WERI-Rb-1 (cell line): ENCODE measurements around the gene RIC3.

Source experiments
- DNase-seq: peaks from one replicate; pipeline ENCODE4 v3.0.0-alpha.2; 2020
- H3K27ac ChIP-seq: fragments of 250-450 bp; sonication (Bioruptor Pico); 2 replicates; pipeline ENCODE4 v1.5.1; 2020; ENCODE audit warnings: mild to moderate bottlenecking, moderate library complexity
- H3K27me3 ChIP-seq: fragments of 250-450 bp; sonication (Bioruptor Pico); 2 replicates; pipeline ENCODE4 v1.5.1; 2021; ENCODE audit warnings: mild to moderate bottlenecking, low read depth, moderate library complexity; ENCODE audit not compliant: insufficient read depth, severe bottlenecking
- H3K36me3 ChIP-seq: fragments of 250-450 bp; sonication (Bioruptor Pico); 2 replicates; pipeline ENCODE4 v1.5.1; 2020; ENCODE audit warnings: mild to moderate bottlenecking, moderate library complexity
- H3K4me3 ChIP-seq: 2 replicates; pipeline ENCODE4 v1.5.1; 2011; ENCODE audit warnings: low read depth, mild to moderate bottlenecking, control low read depth, low read length
- H3K9me3 ChIP-seq: fragments of 250-450 bp; sonication (Bioruptor Pico); 2 replicates; pipeline ENCODE4 v1.5.1; 2021; ENCODE audit warnings: mild to moderate bottlenecking, moderate library complexity; ENCODE audit not compliant: severe bottlenecking
- CTCF ChIP-seq: IDR thresholded peaks from 2 replicates; pipeline ENCODE4 v1.5.1; 2011; ENCODE audit warnings: low read depth, mild to moderate bottlenecking, control low read depth, inconsistent platforms, low read length

RIC3 gene

GRCh38 chr11:8207080-8208000 lies 38.5 kb upstream of the RIC3 start:
- no peak for TF ChIP-seq CTCF
- H3K9me3 ChIP-seq = no peaks in the 10 kb centered on the region
- no peaks in the 10 kb centered on the region for H3K27me3 ChIP-seq
- no peak overlapping the region for H3K4me3 ChIP-seq
- no peak for DNase-seq
- no peak overlapping the region for H3K27ac ChIP-seq
- no peaks in the 10 kb centered on the region for H3K36me3 ChIP-seq

DNA sequence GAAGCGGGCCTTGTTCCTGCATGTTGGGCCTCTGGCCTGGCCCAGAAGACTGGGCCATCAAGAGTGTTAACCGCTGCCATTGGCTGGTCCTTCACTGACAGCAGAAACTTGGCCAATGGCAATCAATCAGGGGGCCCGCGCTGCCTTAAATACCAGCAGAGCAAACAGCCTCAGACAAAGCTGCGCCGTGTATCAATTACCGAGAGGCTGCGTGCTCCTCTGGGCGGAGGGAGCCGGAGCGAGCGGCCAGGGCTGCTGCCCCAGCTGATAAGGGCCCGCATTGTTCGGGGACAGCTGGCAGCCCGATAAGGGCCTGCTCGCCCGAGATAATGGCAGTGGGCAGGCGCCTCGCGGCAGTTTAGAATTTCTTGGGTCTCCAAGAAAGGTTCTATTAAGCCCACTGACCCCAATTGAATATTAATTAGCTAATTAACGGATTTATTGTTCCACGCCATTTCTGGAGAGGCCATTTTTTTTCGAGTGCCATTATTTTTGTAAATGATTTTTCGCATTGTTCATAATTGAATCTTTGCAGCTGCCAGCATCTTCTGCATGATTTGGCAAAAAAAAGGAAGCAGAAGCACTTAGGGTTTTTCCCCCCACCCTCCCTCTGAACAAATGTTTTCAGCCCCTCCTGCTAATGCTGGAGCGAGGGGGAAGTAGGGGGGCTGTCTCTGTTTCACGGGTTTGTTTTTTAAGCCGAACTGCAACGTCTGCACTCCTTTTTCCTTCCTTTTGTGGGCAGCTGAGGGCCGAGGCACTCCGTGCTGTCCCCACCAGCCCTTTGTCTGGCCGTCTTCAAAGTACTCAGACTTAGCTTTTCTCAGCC lies 37.6 kb upstream of the RIC3 start:
- Histone ChIP-seq H3K9me3 (no peaks in the 10 kb centered on the region), H3K36me3 (no peaks in the 10 kb centered on the region), H3K27me3 (no peaks in the 10 kb centered on the region), H3K4me3 (no peak overlapping the region), H3K27ac (no peak overlapping the region)
- no peak for DNase-seq
- TF ChIP-seq CTCF = no peak

GRCh38 chr11:8205566-8205965 lies 36.7 kb upstream of the RIC3 start:
- no peak for DNase-seq
- Histone ChIP-seq H3K27me3 (no peaks in the 10 kb centered on the region), H3K27ac (no peak overlapping the region), H3K4me3 (no peak overlapping the region), H3K36me3 (no peaks in the 10 kb centered on the region), H3K9me3 (no peaks in the 10 kb centered on the region)
- TF ChIP-seq CTCF = no peak

DNA sequence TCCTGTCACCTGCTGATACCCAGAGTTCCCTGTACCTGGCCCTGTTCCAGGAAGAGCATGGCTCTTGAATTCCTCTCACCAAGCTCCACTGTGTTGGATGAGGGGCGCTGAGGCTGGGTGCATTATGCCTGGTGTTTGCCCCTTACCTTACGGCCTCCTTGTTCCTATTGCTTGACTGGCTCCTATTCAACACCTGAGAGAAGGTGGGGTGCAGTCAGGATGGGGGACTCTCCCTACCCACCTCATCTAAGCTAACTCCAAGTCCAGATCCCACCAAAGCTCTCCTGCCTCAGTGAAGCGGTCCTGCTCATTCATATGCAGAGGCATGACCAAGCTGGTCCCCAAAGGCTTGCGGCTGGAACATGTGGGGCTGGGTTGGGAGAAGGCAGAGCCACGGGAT lies 35.8 kb upstream of the RIC3 start:
- H3K9me3 ChIP-seq = no peaks in the 10 kb centered on the region
- no peak overlapping the region for H3K4me3 ChIP-seq
- no peaks in the 10 kb centered on the region for H3K36me3 ChIP-seq
- no peaks in the 10 kb centered on the region for H3K27me3 ChIP-seq
- DNase-seq = no peak
- no peak overlapping the region for H3K27ac ChIP-seq
- TF ChIP-seq CTCF = no peak

- H3K27ac ChIP-seq = no peak overlapping the region
- no peaks in the 10 kb centered on the region for H3K36me3 ChIP-seq
- H3K27me3 ChIP-seq = no peaks in the 10 kb centered on the region
- no peaks in the 10 kb centered on the region for H3K9me3 ChIP-seq
- H3K4me3 ChIP-seq = no peak overlapping the region
- DNase-seq = no peak
- TF ChIP-seq CTCF = no peak
Observed at GRCh38 chr11:8204025-8204424, 35.2 kb upstream of the RIC3 start.
